K562 (cell line): Measurements from ENCODE around the gene HHATL. TPM values are rescaled to one million over a fixed set of nuclear protein-coding genes. Genes with fewer than 3 reads are reported as not detected.

Source experiments
- ATAC-seq: fragments of 200-7000 bp; cut with Tn5 transposase; 3 replicates; pipeline ENCODE4 v1.9.1; 2020; ENCODE audit warnings: moderate library complexity
- BruUV-seq: library from RNA; stranded (reverse); fragments of 400-500 nt; replicated peaks from 2 replicates; lab custom pipeline; 2021; lab: Mats Ljungman, UMichigan
- CTCF ChIA-PET: fragments of 300-600 bp; formaldehyde crosslinking; extraction: SDS; loops from one replicate; lab custom pipeline; 2021; ENCODE audit warnings: low intra/inter-chr PET ratio; lab: Yijun Ruan, JAX
- POLR2A ChIA-PET: fragments of 300-600, 350-650 bp; sonication (Branson Sonifier 250); formaldehyde crosslinking; extraction: SDS; loops from one replicate; lab custom pipeline; 2021; ENCODE audit warnings: antibody characterized with exemption, inconsistent platforms; lab: Yijun Ruan, JAX
- DNase-seq, 4 experiments: peaks; one replicate each; pipeline versions ENCODE4 v3.0.0 to v3.0.0-alpha.2; 2011 to 2018; ENCODE audit warnings: low spot score in 3 of 4, mixed read lengths in 3 of 4; ENCODE audit errors: extremely low read depth in 1 of 4
- FAIRE-seq: peaks from 2 replicates; lab custom pipeline; 2011; peaks lifted over from hg19 to GRCh38; lab: Jason Lieb, UNC
- H2AFZ ChIP-seq: 2 replicates; pipeline ENCODE4 v1.6.0; 2011; ENCODE audit warnings: low read depth, low read length, control low read depth, inconsistent platforms
- H3K27ac ChIP-seq: fragments of 200-600 bp; 3 replicates; pipeline ENCODE4 v1.8.0; 2011; ENCODE audit warnings: low read depth, mild to moderate bottlenecking, control low read depth, inconsistent platforms, low read length, moderate library complexity, mixed read lengths; ENCODE audit errors: extremely low read depth
- H3K27me3 ChIP-seq, 2 experiments: fragments of 300-600 bp in 1 of 2; 2 replicates in 1 of 2; 3 replicates in 1 of 2; pipeline versions ENCODE4 v1.6.0 to v1.8.0; 2011; ENCODE audit warnings: inconsistent platforms in 2 of 2, low read length in 2 of 2, mild to moderate bottlenecking in 1 of 2, mixed read lengths in 1 of 2, moderate library complexity in 1 of 2; ENCODE audit not compliant: control insufficient read depth in 2 of 2, insufficient read depth in 2 of 2
- H3K36me3 ChIP-seq: fragments of 300-600 bp; 3 replicates; pipeline ENCODE4 v1.8.0; 2011; ENCODE audit warnings: mild to moderate bottlenecking, low read length, inconsistent platforms; ENCODE audit not compliant: control insufficient read depth, insufficient read depth
- H3K4me1 ChIP-seq, 2 experiments: fragments of 200-600 bp in 1 of 2; replicated peaks in 1 of 2; 2 replicates in 1 of 2; 3 replicates in 1 of 2; pipeline versions ENCODE4 v1.5.1 to v1.8.0; 2011; ENCODE audit warnings: inconsistent platforms in 2 of 2, low read length in 2 of 2, mild to moderate bottlenecking in 1 of 2, mixed read lengths in 1 of 2, moderate library complexity in 1 of 2; ENCODE audit not compliant: control insufficient read depth in 2 of 2, insufficient read depth in 2 of 2
- H3K4me2 ChIP-seq: 2 replicates; pipeline ENCODE4 v1.6.1; 2011; ENCODE audit warnings: low read length, control low read depth, inconsistent platforms, mixed read lengths; ENCODE audit not compliant: insufficient read depth
- H3K4me3 ChIP-seq: fragments of 200-600 bp; sonication (generic), shearing (Covaris generic); 2 replicates; pipeline ENCODE4 v1.5.1; 2016; ENCODE audit warnings: control low read depth, inconsistent platforms
- H3K79me2 ChIP-seq: fragments of 200-600 bp; 3 replicates; pipeline ENCODE4 v1.8.0; 2011; ENCODE audit warnings: low read length, inconsistent platforms; ENCODE audit not compliant: control insufficient read depth, insufficient read depth
- H3K9ac ChIP-seq, 2 experiments: 2 replicates each; pipeline versions ENCODE4 v1.6.0 to v1.6.1; 2011; ENCODE audit warnings: low read depth in 2 of 2, low read length in 2 of 2, control low read depth in 1 of 2, inconsistent platforms in 1 of 2, mild to moderate bottlenecking in 1 of 2, mixed read lengths in 1 of 2; ENCODE audit not compliant: insufficient read depth in 1 of 2
- H3K9me1 ChIP-seq: one replicate; pipeline ENCODE4 v1.6.0; 2011; ENCODE audit warnings: inconsistent platforms, mild to moderate bottlenecking, low read length, moderate library complexity; ENCODE audit not compliant: control insufficient read depth, insufficient read depth
- H3K9me3 ChIP-seq: replicated peaks from 2 replicates; pipeline ENCODE4 v1.5.1; 2011; ENCODE audit warnings: low read depth, low read length, inconsistent platforms; ENCODE audit not compliant: control insufficient read depth, insufficient read depth
- H4K20me1 ChIP-seq: replicated peaks from 2 replicates; pipeline ENCODE4 v1.6.1; 2011; ENCODE audit warnings: low read length, inconsistent platforms, mixed read lengths; ENCODE audit not compliant: control insufficient read depth, insufficient read depth
- BRD9 ChIP-seq: fragments of 450-650 bp; IDR thresholded peaks from 2 replicates; pipeline ENCODE4 v1.6.1; 2018; ENCODE audit warnings: low read depth; ENCODE audit not compliant: partially characterized antibody
- CHAMP1 ChIP-seq: fragments of 450-650 bp; IDR thresholded peaks from 2 replicates; pipeline ENCODE4 v1.6.1; 2016; ENCODE audit warnings: mild to moderate bottlenecking
- DNMT1 ChIP-seq: fragments of 450-650 bp; IDR thresholded peaks from 2 replicates; pipeline ENCODE4 v1.6.1; 2016; ENCODE audit warnings: antibody characterized with exemption, mild to moderate bottlenecking
- ESRRA ChIP-seq: fragments of 450-650 bp; IDR thresholded peaks from 2 replicates; pipeline ENCODE4 v1.6.1; 2014; ENCODE audit warnings: low read depth, mild to moderate bottlenecking, moderate library complexity, borderline replicate concordance
- HMBOX1 ChIP-seq: sonication (generic); IDR thresholded peaks from 2 replicates; pipeline ENCODE4 v1.6.1; 2016
- MAFG ChIP-seq: fragments of 450-650 bp; conservative IDR thresholded peaks from 2 replicates; pipeline ENCODE4 v1.6.1; 2016; ENCODE audit warnings: missing genetic modification characterization, missing compliant biosample characterization
- POLR2B ChIP-seq: fragments of 450-650 bp; IDR thresholded peaks from 2 replicates; pipeline ENCODE4 v1.6.1; 2018; ENCODE audit warnings: low read depth; ENCODE audit not compliant: partially characterized antibody
- SMARCA5 ChIP-seq: fragments of 450-650 bp; IDR thresholded peaks from 2 replicates; pipeline ENCODE4 v1.6.1; 2016
- TAF9B ChIP-seq: fragments of 450-650 bp; IDR thresholded peaks from 2 replicates; pipeline ENCODE4 v1.6.1; 2018; ENCODE audit warnings: mild to moderate bottlenecking; ENCODE audit not compliant: partially characterized antibody
- TRIM28 ChIP-seq: fragments of 450-650 bp; IDR thresholded peaks from 2 replicates; pipeline ENCODE4 v1.6.1; 2017
- ZBTB1 ChIP-seq: sonication (generic); formaldehyde crosslinking; IDR thresholded peaks from 2 replicates; pipeline ENCODE4 v1.8.1; 2023; ENCODE audit warnings: missing genetic modification reagents, low read depth, mild to moderate bottlenecking, borderline replicate concordance
- ZNF121 ChIP-seq: sonication (generic); formaldehyde crosslinking; conservative IDR thresholded peaks from 2 replicates; pipeline ENCODE4 v1.8.0; 2022; ENCODE audit warnings: missing genetic modification reagents
- ZNF445 ChIP-seq: fragments of 250-450 bp; sonication (Bioruptor Pico); IDR thresholded peaks from 2 replicates; pipeline ENCODE4 v1.4.0; 2020; ENCODE audit warnings: low read depth, mild to moderate bottlenecking, moderate library complexity
- WGBS: fragments of 100-300 bp; shearing (Covaris generic); methylation state at CpG from one replicate; pipeline ENCODE4 v1.1.6; 2016; ENCODE audit warnings: low coverage, mixed read lengths; ENCODE audit not compliant: insufficient coverage; ENCODE audit errors: missing lambda C conversion rate; 5-methylcytosine and 5-hydroxymethylcytosine counted together
- in situ Hi-C: fragments of 300-500 bp; cut with MboI; formaldehyde crosslinking; loops from 4 replicates; pipeline ENCODE4 v1.15.0; 2018; ENCODE audit warnings: inconsistent platforms, mixed read lengths
- intact Hi-C: fragments of 100-400 bp; cut with micrococcal nuclease; formaldehyde crosslinking; loops from 2 replicates; pipeline ENCODE4 v1.14.2; 2022
- polyA plus RNA-seq, 8 experiments: library from polyadenylated mRNA; depleted of rRNA in 4 of 8; stranded (reverse) in 5 of 8; unstranded in 3 of 8; fragments of >200 nt; fragmentation: Nextera tagmentation in 2 of 8; fragmentation: Illumina TruSeq in 1 of 8; extraction: Ambion mirVana in 2 of 8; extraction: Trizol in 1 of 8; gene quantifications; 2 replicates each; pipeline versions ENCODE4 v1.2.1 to v1.2.3, GENCODE V29; 2011 to 2014; ENCODE audit warnings: inconsistent platforms in 1 of 8, missing spikeins in 1 of 8
- total RNA-seq, 7 experiments: library from RNA; depleted of rRNA in 6 of 7; stranded (reverse); fragments of >200 nt in 6 of 7; fragmentation: Illumina TruSeq in 2 of 7; extraction: Trizol in 2 of 7; gene quantifications; 2 replicates each; pipeline versions ENCODE4 v1.2.1 to v1.2.3, GENCODE V29; 2011 to 2021; ENCODE audit warnings: low replicate concordance in 1 of 7

Gene HHATL
- total and polyA plus RNA-seq, 9 of the 15 experiments (the other 6 are each of a cell fraction or from before 2014, with no cell fraction given), result not detected

DNA sequence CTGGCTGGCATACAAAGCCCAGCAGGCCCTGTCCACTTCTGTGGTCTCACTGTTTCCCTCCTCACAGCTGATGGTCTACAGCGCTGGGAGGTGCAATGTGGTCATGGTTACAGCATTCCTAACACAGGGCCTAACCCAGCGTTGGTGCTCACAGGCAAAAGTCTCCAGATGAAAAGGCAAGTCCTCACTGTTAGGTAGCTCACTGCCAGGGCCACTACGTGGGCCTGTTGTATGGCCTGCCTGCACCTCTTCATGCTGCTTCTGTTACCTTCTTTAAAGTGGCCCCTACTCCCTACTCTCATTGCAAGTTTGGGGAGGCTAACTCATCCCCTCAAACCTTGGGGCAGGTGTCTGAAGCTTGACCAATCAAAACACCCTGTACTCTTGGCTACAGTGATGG lies 39.2 kb upstream of the HHATL start:
- Histone ChIP-seq H3K79me2 (no peaks in the 10 kb centered on the region), H3K4me3 (no peak overlapping the region), H3K4me2 (no peak overlapping the region), H3K27me3 (peaks cover 6 to 20% of the 10 kb centered on the region in 2 experiments; a peak in 4 of 5 replicates), H4K20me1 (peaks cover 2% of the 10 kb centered on the region; the same call in 1 of the 2 replicates), H3K9me1 (no peaks in the 10 kb centered on the region), H3K9ac (no peak overlapping the region), H3K4me1 (no peaks in the 10 kb centered on the region; a peak in 1 of 5 replicates), H3K27ac (no peak overlapping the region), H3K9me3 (no peaks in the 10 kb centered on the region), H3K36me3 (no peaks in the 10 kb centered on the region), H2AFZ (no peak overlapping the region)
- ChIA-PET POLR2A (interaction anchor here (1.3 kb wide), 1 partner anchor 11 kb away, joined by 3 read pairs; no protein-coding TSS in a partner anchor), CTCF (no interaction called here)
- no peak for FAIRE-seq
- TF ChIP-seq POLR2B (no peak), DNMT1 (no peak), CHAMP1 (no peak), HMBOX1 (no peak), TAF9B (no peak), ZNF445 (CRISPR knock-in tag) (no peak), TRIM28 (no peak), ESRRA (no peak), SMARCA5 (no peak), BRD9 (no peak), ZBTB1 (CRISPR knock-in tag) (no peak), MAFG (no peak), ZNF121 (CRISPR knock-in tag) (no peak)
- WGBS, result 1% methylated on average over 3 of the region's 3 CpGs
- no peak; the same call in 2 of the 3 replicates for ATAC-seq
- intact Hi-C loops, result no loop called here
- no peak for DNase-seq
- BruUV-seq, result no TSS peak
- in situ Hi-C loops, result loop anchor here (10.0 kb wide), 1 partner anchor 167 kb away; no protein-coding TSS in a partner anchor
